Activated CD4-positive, alpha-beta T cell treated with anti-CD3 and anti-CD28 coated beads, Interleukin-2, Interleukin-6, amounts not matched to agents 100 ng/mL and 50 ng/mL, durations not matched to agents 16 hours and 8 hours (primary cell): Measurements from ENCODE around the gene KSR1.

ENCODE experiments used
- DNase-seq: peaks from one replicate; pipeline ENCODE4 v3.0.0-alpha.2; 2020

The KSR1 gene

GRCh38 chr17:27575096-27575911 is 119.1 kb downstream of the KSR1 start:
- DNase-seq: no peak

DNA sequence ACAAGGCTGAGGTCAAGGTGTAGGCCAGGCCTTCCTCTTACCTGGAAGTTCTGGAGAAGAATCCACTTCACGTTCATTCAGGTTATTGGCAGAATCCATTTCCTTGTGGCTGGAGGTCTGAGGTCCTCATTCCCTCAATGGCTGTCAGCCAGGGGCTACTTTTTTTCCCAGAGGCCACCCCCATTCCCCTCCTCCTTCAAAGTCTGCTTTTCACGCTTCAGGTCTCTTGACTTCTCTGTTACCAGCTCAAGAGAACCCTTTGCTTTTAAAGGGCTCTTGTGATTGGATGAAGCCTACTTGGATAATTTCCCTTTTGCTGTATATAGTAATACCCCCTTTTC is 119.6 kb downstream of the KSR1 start:
- no peak for DNase-seq

- no peak for DNase-seq
These were observed 120.3 kb downstream of the KSR1 start for GRCh38 chr17:27576477-27577083.

DNA sequence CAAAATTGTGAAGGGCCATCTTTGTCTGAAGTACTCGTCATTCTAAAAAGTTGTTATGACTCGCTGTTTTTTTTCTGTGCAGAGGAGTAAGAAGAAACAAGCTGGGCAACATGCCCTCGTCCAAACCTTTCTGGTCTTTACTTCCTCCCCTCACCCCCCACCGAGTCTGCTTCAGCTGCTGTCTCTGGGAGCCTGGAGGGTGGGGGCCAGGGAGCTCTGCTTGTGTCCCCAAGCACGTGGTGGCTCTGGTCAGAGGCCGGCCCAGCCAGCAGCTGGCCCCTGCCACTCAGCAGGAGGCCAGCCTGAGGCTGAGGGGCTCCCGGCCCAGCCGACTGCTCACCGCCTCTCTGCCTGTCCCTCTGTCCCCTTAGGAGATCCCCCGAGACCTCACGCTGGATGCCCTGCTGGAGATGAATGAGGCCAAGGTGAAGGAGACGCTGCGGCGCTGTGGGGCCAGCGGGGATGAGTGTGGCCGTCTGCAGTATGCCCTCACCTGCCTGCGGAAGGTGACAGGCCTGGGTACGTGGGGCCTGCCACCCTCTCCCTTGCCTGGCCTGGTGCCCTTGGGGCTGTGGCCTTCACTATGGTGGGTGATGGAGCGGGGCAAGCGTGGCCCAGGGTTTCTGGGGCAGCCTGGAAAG is 121.0 kb downstream of the KSR1 start:
- peak; percentile 45 for DNase-seq

DNA sequence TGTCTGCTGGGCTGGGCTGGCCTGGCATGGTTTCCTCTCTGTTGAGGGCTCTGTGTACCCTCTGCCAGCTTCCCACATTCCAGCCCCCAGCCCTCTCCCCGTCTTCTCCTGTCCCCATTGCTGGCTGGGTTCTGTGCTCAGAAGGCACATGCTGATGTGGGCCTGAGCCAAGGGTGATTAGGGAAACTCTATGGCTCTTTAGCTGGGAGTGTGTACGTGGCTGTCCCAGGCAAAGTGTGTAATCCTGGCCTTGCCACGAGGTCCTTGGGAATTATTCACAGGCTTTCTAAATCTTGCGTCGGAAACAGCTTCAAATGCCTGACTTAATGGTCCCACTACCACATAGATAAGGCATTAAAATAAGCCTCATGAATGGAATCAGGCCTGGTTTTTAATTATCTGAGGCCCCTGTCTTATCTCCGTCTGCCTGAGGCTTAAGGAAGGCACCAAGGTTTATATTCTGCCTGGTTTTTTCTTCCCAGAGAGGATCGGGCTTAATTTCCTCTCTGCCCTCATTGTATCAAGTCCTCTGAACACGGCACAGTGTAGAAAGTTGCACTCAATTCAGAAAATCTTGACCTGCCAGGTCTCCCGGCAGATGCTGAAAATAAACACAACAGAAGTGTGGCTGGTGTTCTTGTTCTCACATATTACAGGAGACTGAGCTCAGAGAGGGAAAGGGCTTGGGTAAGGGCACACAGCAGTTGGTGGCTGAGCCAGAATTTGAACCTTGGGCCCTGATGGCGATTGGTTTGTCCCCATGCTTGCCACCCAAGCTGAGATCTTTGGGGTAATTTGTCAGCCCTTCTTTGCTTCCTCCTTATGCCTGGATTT is 121.9 kb downstream of the KSR1 start:
- no peak for DNase-seq

DNA sequence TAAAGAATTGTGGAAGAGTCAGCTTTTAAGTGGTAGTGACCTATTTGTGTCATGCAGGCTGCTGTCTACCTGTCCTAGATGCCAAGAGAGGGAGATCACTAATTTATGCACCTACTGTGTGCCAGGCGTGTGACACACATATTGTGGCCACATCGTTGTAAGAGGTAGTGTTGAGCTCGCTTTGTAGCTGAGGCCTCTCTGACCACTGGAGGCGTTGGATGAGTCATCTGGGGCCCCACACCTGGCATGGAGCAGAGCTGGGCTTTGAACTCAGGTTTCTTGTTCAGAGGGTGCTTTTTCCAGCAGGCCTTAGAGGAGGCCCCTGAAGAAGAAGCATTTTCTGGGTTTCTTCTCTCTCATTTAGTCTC is 122.5 kb downstream of the KSR1 start:
- peak; percentile 88 for DNase-seq

GRCh38 chr17:27579304-27579703 is 123.1 kb downstream of the KSR1 start:
- peak; percentile 55 for DNase-seq

GRCh38 chr17:27579897-27580321 is 123.7 kb downstream of the KSR1 start:
- peak; percentile 86 for DNase-seq

DNA sequence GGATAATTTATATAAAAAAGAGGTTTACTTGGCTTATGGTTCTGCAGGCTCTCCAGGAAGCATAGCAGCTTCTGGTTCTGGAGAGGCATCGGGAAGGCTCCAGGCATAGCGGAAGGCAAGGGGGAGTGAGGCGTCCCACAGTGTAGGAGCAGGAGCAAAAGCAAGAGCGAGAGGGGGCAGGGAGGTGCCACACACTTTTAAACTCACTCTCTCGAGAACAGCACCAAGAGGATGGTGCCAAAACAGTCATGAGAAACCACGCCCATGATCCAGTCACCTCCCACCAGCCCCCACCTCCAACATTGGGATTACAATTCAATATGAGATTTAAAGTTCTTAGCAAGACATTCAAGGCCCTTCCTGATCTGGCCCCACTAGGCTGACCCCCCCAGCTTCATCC is 124.8 kb downstream of the KSR1 start:
- no peak for DNase-seq

DNA sequence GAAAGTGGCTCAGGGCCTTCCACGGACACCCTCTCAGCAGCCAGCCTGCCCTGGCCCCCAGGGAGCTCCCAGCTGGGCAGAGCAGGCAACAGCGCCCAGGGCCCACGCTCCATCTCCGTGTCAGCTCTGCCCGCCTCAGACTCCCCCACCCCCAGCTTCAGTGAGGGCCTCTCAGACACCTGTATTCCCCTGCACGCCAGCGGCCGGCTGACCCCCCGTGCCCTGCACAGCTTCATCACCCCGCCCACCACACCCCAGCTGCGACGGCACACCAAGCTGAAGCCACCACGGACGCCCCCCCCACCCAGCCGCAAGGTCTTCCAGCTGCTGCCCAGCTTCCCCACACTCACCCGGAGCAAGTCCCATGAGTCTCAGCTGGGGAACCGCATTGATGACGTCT is 126.4 kb downstream of the KSR1 start:
- no peak for DNase-seq

- no peak for DNase-seq
These were observed 129.0 kb downstream of the KSR1 start for GRCh38 chr17:27585153-27585681.

DNA sequence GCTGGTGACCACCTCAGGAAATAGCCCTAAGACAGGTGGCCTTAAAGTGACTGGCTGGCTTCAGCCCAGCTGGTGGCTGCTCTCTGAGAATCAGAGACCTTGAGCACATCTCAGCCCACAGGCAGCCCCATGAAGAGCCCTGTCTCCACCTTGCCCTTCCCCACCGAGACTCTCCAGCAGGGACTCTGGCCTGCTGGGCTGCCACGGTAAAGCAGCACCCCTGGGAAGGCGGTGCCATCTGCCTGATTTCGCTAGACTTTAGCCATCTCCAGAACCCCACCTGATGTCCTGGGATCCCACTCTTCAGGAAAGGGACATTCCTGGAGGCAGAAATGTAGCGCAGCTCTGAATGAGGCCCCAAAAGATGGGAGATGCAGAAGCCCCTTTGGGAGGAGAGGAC is 129.5 kb downstream of the KSR1 start:
- DNase-seq: no peak

- no peak for DNase-seq
These were observed 130.0 kb downstream of the KSR1 start for GRCh38 chr17:27586203-27586721.

DNA sequence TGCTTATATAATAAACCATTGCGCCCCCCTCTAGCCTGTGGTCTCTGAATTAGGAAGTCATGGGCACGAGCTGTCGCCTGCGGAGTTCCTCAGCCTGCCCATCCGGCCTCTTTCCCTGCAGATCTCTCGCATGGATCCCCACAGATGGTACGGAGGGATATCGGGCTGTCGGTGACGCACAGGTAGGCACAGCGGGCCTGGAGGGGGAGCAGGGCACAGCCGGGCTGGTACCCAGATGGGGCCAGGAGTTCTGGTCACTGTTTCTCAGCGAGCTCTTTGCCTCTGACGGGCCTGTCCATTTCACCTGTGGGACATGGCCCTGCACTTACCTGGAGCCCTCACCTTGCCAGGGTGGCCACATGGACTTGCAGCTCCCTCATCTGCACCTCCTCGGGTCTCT is 132.1 kb downstream of the KSR1 start:
- no peak for DNase-seq

GRCh38 chr17:27590864-27591263 is 134.6 kb downstream of the KSR1 start:
- no peak for DNase-seq

- no peak for DNase-seq
These were observed 135.7 kb downstream of the KSR1 start for GRCh38 chr17:27591986-27592385.

DNA sequence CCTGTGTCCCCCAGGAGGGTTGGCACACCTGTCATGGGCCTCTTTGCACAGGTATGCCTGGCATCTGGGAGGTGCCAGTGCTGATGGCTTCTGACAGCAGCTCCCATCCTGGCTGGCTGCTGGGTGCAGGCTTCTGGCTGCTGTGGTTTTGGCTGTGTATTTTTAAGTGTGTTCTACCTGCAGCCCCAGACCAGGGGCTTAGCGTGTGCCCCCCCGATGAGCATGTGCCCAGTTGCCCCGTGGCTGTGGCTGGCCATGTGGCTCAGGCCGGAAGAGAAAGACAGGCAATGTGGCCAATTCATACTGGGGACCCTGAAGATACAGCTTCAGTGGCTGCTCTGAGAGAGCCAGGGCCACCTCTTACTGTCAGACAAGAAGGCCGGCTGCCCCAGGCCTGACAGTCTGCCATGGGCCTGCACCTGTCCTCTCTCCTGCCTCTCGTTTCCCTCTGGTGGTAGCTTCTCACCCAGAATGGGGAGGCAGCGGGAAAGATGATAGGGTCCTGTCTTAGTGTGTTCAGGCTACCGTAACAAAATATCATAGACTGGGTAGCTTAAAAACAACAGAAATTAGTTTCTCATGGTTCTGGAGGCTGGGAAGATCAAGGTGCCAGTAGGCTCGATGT is 137.1 kb downstream of the KSR1 start:
- DNase-seq: no peak

DNA sequence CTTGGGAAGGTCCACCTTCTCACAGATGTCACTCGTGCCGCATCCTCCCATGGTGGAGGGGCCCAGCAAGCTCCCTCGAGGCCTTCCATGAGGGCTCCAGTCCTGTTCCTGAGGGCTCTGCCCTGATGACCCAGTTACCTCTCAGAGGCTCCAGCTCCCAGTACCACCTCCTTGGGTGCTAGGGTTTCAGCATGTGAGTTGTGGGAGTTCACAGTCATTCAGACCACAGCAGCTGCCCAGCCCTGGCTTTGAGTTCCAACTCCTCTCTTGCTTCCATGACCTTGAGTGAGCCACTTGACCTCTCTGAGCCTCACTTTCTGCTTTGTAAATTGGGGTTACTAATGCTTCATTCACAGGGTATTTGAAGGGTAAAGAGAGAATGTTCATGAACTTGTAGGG is 137.6 kb downstream of the KSR1 start:
- DNase-seq: no peak

DNA sequence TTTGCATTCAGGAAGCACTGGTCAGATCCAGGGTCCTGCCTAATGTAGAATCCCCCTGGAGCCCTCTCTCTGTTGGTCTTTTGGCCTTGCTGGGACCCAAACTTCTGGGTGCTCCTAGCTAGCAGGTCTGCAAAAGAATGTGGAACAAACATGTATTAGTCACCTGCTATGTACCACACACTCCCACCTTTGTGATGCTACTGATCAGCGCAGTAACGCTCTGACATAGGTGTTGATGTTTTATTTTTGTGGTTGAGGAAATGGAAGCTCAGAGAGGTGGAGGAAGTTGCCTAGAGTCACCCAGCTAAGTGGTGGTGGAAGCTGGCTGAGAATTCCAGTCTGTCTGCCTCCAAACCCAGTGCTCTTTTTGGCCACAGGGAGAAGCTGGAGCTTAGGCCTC is 139.0 kb downstream of the KSR1 start:
- DNase-seq: no peak

GRCh38 chr17:27596096-27596495 is 139.8 kb downstream of the KSR1 start:
- no peak for DNase-seq

DNA sequence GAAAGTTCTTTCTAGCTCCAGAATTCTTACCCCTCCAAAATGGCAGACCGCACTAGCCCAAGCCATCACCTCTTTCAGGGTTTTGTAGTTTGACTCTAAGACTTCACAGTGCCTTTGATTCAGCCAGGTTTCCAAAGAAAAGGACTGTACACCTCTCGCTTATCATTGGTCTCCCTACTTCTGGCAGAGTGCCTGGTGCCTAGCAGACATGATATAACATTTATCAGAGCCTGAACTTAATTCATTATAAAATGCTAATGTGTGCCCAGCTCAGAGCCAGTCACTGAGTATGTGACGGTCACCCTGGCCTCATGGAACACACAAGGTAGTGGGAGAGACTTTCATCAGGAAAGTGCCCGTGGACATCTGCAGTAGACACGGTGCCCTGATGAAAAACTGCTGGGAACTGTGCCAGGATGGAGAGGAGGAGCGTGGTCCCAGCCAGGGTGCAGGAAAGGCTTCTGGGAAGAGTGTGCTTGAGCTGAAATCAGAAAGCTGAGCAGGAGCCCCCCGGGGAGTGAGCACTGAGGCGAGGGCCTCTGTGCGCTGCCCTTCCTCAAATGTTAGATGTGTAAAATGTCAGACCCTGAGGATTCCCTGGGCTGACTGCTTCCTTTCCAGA is 140.4 kb downstream of the KSR1 start:
- no peak for DNase-seq

DNA sequence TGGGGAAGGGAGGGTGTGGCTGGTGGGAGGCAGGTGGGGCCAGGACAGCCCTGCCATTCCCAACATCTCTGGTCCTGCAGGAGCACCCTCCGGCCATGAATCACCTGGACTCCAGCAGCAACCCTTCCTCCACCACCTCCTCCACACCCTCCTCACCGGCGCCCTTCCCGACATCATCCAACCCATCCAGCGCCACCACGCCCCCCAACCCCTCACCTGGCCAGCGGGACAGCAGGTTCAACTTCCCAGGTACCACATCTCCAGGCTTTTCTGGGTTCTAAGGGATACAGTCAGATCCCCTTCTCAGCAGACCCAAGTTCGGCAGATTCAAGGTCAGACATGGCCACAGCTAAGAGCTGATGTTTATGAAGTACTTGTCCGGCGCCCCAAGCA is 140.9 kb downstream of the KSR1 start:
- DNase-seq: no peak
